Duodenal mucosa (tissue), 2 donors: Measurements from ENCODE around the gene REX1BD.

Experiments
- H3K27ac ChIP-seq: one replicate; pipeline ENCODE4 v1.7.0; 2013; ENCODE audit warnings: low read depth, low read length
- H3K27me3 ChIP-seq, 2 donors: one replicate each; pipeline ENCODE4 v1.7.0; 2013; ENCODE audit warnings: low read length in 2 of 2, control low read depth in 1 of 2; ENCODE audit not compliant: insufficient read depth in 2 of 2, control insufficient read depth in 1 of 2
- H3K36me3 ChIP-seq, 2 donors: one replicate each; pipeline ENCODE4 v1.7.0; 2013; ENCODE audit warnings: low read length in 2 of 2, control low read depth in 1 of 2; ENCODE audit not compliant: insufficient read depth in 2 of 2, control insufficient read depth in 1 of 2
- H3K4me1 ChIP-seq, 2 donors: one replicate each; pipeline ENCODE4 v1.7.0; 2013; ENCODE audit warnings: low read length in 2 of 2, control low read depth in 1 of 2; ENCODE audit not compliant: insufficient read depth in 2 of 2, control insufficient read depth in 1 of 2
- H3K4me3 ChIP-seq, 2 donors: one replicate each; pipeline ENCODE4 v1.7.0; 2013; ENCODE audit warnings: low read length in 2 of 2, low read depth in 1 of 2
- H3K9ac ChIP-seq, 2 donors: one replicate each; pipeline ENCODE4 v1.7.0; 2013; ENCODE audit warnings: low read length in 2 of 2, low read depth in 1 of 2
- H3K9me3 ChIP-seq, 2 donors: one replicate each; pipeline ENCODE4 v1.7.0; 2013; ENCODE audit warnings: low read length in 2 of 2, control low read depth in 1 of 2; ENCODE audit not compliant: control insufficient read depth in 1 of 2

REX1BD gene

DNA sequence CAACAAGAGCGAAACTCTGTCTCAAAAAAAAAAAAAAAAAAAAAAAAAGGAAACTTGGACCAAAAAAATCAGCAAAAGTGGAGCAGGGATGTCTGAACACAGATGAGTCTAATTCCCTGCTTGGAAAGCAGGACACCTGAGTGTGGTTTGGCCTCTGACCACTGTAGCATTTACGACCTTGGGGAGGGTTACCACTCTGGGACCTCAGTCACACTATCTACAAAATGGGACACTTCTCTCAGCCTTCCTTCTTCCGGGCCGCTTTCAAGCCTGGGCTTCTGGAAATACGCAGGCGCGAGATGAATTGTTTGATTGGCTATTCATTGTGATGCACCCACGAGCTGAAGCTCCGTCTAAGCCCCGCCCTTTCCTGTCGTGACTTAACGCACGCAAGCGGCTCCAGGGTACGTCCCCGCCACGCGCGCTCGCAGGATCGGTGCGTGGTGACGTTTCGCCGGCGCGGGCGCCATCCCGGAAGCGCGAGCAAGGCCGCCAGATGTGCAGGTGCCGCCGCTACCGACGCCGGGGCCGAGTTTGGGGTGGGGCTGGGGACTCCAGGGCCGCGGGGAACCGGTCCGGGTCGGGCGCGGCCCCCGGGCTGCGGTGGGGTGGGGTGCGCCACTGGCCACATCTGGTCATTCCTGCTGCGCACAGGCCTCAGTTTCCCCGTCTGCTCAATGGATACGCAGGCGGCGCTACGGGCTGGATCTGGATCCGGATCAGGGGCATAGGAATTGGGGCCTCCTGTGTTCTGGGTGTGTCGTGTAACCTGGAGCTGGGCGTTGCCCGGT is 31.0 kb upstream of the REX1BD start, which contains the start of gene KXD1:
Gene KXD1 (plus strand): TSS at position 460 of the 791 bp plus-strand sequence. CDS start 4,187 bp downstream, outside the sequence.
- Histone ChIP-seq H3K4me1 (peaks cover 6 to 11% of the 10 kb centered on the region in 2 donors), H3K9me3 (no peaks in the 10 kb centered on the region), H3K27me3 (no peaks in the 10 kb centered on the region), H3K4me3 (peak within 1 kb of the TSS; percentile 90 to 98), H3K36me3 (peaks cover 0 to 2% of the 10 kb centered on the region in 2 donors), H3K27ac (peak within 1 kb of the TSS; percentile 80), H3K9ac (peak within 1 kb of the TSS; percentile 90 to 94)

DNA sequence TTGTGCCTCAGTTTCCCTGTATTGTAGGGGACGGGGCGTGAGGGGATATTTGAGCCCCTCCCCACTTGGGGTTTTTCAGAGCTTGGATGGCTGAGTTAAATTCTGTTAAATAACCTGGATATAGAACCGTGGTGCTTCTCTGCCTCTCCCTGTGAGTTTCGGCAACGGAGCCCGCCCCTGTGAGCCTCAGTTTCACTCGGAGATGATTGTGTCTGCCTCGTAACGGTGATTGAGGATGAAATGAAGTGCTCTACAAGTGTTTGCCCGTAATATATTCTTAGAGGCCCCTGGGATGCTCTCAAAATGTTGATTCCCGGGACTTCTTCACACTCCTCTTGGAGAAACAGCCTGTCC is 30.4 kb upstream of the REX1BD start:
- Histone ChIP-seq H3K27me3 (no peaks in the 10 kb centered on the region), H3K9me3 (no peaks in the 10 kb centered on the region), H3K4me1 (peaks cover 6 to 11% of the 10 kb centered on the region in 2 donors), H3K4me3 (peak overlapping the region; percentile 90 to 98), H3K27ac (peak overlapping the region; percentile 80), H3K9ac (peak overlapping the region; percentile 90 to 94), H3K36me3 (peaks cover 0 to 8% of the 10 kb centered on the region in 2 donors)

DNA sequence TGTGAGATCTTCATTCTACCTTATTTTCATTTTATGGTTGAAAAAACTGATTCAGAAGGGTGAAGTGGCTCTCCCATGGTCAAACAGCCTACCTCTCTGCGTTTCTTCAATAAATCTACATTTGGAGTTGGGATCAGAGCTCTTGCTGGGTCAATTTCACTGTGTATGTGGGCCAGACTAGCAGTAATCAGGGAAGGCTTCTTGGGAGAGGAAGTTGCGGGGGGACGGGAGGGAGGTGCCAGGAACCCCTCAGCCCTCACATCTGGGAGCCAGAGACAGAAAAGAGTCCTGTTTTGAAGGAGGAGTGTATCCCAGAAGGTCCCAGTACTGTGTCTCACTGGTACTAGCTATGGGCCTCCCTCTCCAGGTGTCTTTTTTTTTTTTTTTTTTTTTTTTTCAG is 30.0 kb upstream of the REX1BD start:
- Histone ChIP-seq H3K36me3 (peaks cover 0 to 12% of the 10 kb centered on the region in 2 donors), H3K4me3 (peak overlapping the region; percentile 90 to 98), H3K27ac (peak overlapping the region; percentile 80), H3K9me3 (no peaks in the 10 kb centered on the region), H3K4me1 (peaks cover 6 to 11% of the 10 kb centered on the region in 2 donors), H3K27me3 (no peaks in the 10 kb centered on the region), H3K9ac (peak overlapping the region; percentile 90 to 94)

DNA sequence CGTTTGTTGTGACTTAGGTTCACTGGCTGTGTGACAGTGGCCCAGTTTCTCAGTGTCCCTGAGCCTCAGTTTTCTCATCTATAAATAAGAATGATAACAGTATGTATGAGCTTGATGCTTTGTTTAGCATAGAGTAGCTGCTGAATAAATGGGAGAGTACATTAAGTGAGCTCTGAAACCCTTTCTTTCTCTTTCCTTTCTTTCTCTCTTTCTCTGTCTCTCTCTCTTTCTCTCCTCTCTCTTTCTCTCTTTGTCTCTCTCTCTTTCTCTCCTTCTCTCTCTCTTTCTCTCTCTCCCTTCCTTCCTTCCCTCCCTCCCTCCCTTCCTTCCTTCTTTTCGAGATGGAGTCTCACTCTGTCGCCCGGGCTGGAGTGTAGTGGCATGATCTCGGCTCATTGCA is 28.9 kb upstream of the REX1BD start:
- H3K4me1 ChIP-seq, result peaks cover 6 to 11% of the 10 kb centered on the region in 2 donors
- no peak overlapping the region for H3K27ac ChIP-seq
- H3K9ac ChIP-seq, result no peak overlapping the region
- H3K9me3 ChIP-seq, result no peaks in the 10 kb centered on the region
- no peak overlapping the region for H3K4me3 ChIP-seq
- H3K36me3 ChIP-seq, result peaks cover 3 to 18% of the 10 kb centered on the region in 2 donors
- H3K27me3 ChIP-seq, result no peaks in the 10 kb centered on the region

DNA sequence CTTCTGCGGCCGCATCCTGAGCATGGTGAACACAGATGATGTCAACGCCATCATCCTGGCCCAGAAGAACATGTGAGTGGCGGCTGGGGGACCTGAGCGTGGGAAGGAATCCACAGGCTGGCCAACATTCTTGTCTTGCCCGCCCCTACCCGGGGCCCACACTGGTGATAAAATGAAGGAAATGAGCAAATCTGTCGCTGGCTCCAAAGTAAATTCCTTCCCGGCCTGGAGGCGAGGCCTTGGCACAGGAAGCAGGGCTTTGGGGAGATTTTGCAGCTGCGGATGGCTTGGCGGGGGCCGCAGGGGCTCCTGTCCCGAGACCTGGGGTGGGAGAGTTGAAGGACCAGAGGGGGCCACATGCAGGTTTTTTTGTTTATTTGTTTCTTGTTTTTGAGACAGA is 26.5 kb upstream of the REX1BD start:
- H3K9ac ChIP-seq, result no peak overlapping the region
- H3K9me3 ChIP-seq, result no peaks in the 10 kb centered on the region
- H3K4me3 ChIP-seq, result no peak overlapping the region
- H3K27me3 ChIP-seq, result no peaks in the 10 kb centered on the region
- peaks cover 6 to 40% of the 10 kb centered on the region in 2 donors for H3K36me3 ChIP-seq
- no peak overlapping the region for H3K27ac ChIP-seq
- peaks cover 6 to 11% of the 10 kb centered on the region in 2 donors for H3K4me1 ChIP-seq

DNA sequence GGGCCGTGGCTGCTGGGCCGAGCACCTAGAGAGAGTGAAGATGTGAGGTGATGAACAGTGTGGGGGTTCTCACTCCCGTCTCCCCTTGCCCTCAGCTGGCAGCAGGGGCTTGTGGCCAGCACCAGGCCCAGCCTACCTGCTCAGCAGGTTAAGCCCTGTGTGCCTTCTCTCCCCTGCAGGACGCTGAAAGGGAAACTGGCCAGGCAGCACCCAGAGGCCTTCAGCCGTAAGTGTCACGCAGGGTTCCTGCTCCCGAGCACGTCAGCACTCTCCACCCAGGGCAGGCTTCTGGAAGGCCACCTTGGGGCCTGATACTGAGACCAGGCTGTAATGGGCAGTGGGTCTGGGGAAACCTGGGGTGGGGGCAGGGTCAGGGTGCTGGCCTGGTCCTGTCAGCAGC is 21.6 kb upstream of the REX1BD start:
- Histone ChIP-seq H3K9me3 (no peaks in the 10 kb centered on the region), H3K36me3 (peaks cover 16 to 62% of the 10 kb centered on the region in 2 donors), H3K4me1 (no peaks in the 10 kb centered on the region), H3K9ac (no peak overlapping the region), H3K27ac (no peak overlapping the region), H3K27me3 (no peaks in the 10 kb centered on the region), H3K4me3 (no peak overlapping the region)

DNA sequence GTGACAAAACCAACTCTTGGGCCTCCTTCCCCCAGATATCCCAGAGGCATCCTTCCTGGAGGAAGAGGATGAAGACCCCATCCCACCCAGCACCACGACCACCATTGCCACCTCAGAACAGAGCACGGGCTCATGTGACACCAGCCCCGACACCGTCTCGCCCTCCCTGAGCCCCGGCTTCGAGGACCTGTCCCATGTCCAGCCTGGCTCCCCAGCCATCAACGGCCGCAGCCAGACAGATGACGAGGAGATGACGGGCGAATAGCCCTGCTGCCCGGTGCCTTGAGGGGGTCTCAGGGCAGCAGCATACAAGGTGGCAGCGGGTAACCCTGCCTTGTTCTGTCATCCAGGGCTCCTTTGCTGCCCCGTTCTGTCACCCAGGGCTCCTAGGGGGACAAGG is 20.2 kb upstream of the REX1BD start:
- Histone ChIP-seq H3K9me3 (no peaks in the 10 kb centered on the region), H3K9ac (no peak overlapping the region), H3K27ac (no peak overlapping the region), H3K4me1 (peaks cover 11 to 12% of the 10 kb centered on the region in 2 donors), H3K27me3 (no peaks in the 10 kb centered on the region), H3K4me3 (no peak overlapping the region), H3K36me3 (peaks cover 17 to 54% of the 10 kb centered on the region in 2 donors)

DNA sequence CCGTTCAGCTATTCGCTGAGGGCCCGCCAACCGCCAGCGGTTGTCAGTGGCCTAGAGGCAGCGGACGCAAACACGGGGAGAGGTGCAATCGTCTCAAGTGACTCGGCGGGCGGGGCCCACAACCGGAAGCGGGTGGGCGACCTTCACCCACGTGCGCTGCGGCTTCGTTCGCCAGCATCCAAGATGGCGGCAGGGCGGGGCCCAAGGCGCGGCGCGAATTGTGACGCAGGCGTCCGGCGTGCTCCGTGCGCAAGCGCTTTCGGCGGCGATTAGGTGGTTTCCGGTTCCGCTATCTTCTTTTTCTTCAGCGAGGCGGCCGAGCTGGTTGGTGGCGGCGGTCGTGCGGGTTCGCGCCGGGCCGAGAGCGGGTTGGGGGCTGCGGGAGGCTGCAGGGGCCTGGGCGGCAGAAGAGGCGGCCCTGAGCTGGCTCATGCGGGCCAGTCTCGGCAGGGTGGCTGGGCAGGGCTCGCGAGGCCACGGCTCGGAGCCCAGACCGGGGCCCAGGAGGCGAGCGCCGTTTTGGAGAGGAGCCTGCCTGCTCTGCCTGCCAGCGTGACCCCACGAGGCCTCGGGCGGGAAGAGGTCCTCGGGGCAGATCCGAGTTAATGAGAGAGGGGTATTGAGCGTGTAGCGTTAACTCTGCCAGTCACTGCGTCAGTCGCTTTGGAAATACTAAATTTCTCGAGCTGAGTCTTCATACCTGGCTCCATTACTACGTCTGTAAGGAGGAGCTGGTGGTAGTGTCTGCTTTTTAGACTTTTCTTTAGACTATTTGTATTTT is 16.8 kb upstream of the REX1BD start, which contains the start of gene UBA52:
Gene UBA52 (plus strand): TSS at position 294 of the 781 bp plus-strand sequence. CDS start 1,444 bp downstream, outside the sequence.
- H3K27me3 ChIP-seq, result no peaks in the 10 kb centered on the region
- H3K36me3 ChIP-seq, result peaks cover 30 to 58% of the 10 kb centered on the region in 2 donors
- peak within 1 kb of the TSS; percentile 92 for H3K27ac ChIP-seq
- peak within 1 kb of the TSS; percentile 94 to 97 for H3K4me3 ChIP-seq
- no peaks in the 10 kb centered on the region for H3K9me3 ChIP-seq
- peak within 1 kb of the TSS; percentile 94 to 95 for H3K9ac ChIP-seq
- H3K4me1 ChIP-seq, result peaks cover 13 to 15% of the 10 kb centered on the region in 2 donors

DNA sequence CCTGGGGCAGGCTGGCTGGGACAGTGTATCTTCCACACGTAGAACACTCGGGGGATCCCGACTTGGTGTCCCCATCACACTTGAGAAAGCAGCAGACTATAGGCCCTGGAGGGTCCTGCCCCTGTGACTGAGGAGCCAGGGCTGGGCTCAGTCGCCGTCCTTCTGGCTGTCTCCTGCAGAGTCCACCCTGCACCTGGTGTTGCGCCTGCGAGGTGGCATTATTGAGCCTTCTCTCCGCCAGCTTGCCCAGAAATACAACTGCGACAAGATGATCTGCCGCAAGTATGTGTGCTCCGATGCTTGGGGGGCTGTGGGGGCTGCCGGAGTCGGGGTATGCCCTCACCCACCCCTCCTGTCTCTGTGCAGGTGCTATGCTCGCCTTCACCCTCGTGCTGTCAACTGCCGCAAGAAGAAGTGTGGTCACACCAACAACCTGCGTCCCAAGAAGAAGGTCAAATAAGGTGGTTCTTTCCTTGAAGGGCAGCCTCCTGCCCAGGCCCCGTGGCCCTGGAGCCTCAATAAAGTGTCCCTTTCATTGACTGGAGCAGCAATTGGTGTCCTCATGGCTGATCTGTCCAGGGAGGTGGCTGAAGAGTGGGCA is 13.8 kb upstream of the REX1BD start:
- Histone ChIP-seq H3K9ac (no peak overlapping the region), H3K9me3 (no peaks in the 10 kb centered on the region), H3K27me3 (no peaks in the 10 kb centered on the region), H3K36me3 (peaks cover 20 to 42% of the 10 kb centered on the region in 2 donors), H3K27ac (no peak overlapping the region), H3K4me3 (no peak overlapping the region), H3K4me1 (peaks cover 13 to 15% of the 10 kb centered on the region in 2 donors)
